Bronchial epithelial cell (primary cell): ENCODE data around the gene KRTAP9-9. TPM values are rescaled to one million over a fixed set of nuclear protein-coding genes. Genes with fewer than 3 reads are reported as not detected.

Source experiments
- DNase-seq: peaks from one replicate; pipeline ENCODE4 v3.0.0-alpha.2; 2010; ENCODE audit warnings: low read depth
- FAIRE-seq: peaks from 2 replicates; lab custom pipeline; 2011; peaks lifted over from hg19 to GRCh38; lab: Jason Lieb, UNC
- H3K27me3 ChIP-seq: 2 replicates; pipeline ENCODE4 v1.5.1; 2011; ENCODE audit warnings: low read length; ENCODE audit not compliant: control insufficient read depth, insufficient read depth
- H3K36me3 ChIP-seq: 2 replicates; pipeline ENCODE4 v1.5.1; 2011; ENCODE audit warnings: low read length; ENCODE audit not compliant: control insufficient read depth, insufficient read depth
- H3K4me3 ChIP-seq: 2 replicates; pipeline ENCODE4 v1.5.1; 2011; ENCODE audit warnings: mild to moderate bottlenecking, low read depth, low read length, control low read depth
- CTCF ChIP-seq: IDR thresholded peaks from 2 replicates; pipeline ENCODE4 v1.5.1; 2011; ENCODE audit warnings: mild to moderate bottlenecking, moderate library complexity, low read length, control low read depth, inconsistent platforms; ENCODE audit not compliant: insufficient read depth, severe bottlenecking
- total RNA-seq: library from RNA; depleted of rRNA; stranded (reverse); fragments of >200 nt; gene quantifications from 2 replicates; pipeline ENCODE4 v1.2.1, GENCODE V29; 2014

The KRTAP9-9 gene
- total RNA-seq, 1 donor from 2014 or later, result not detected

- TF ChIP-seq CTCF, result no peak
- H3K36me3 ChIP-seq, result no peaks in the 10 kb centered on the region
- peaks cover 1% of the 10 kb centered on the region for H3K27me3 ChIP-seq
- no peak overlapping the region for H3K4me3 ChIP-seq
- FAIRE-seq (no peak), DNase-seq (no peak)
Observed at GRCh38 chr17:41254861-41255260, 323 bp upstream of the KRTAP9-9 start.

GRCh38 chr17:41256291-41256685 lies 1.1 kb downstream of the KRTAP9-9 start:
- FAIRE-seq, result no peak
- TF ChIP-seq CTCF, result no peak
- DNase-seq, result no peak
- H3K36me3 ChIP-seq, result no peaks in the 10 kb centered on the region
- H3K4me3 ChIP-seq, result no peak overlapping the region
- H3K27me3 ChIP-seq, result peaks cover 1% of the 10 kb centered on the region

- DNase-seq (no peak), FAIRE-seq (no peak)
- H3K27me3 ChIP-seq, result peaks cover 1% of the 10 kb centered on the region
- no peaks in the 10 kb centered on the region for H3K36me3 ChIP-seq
- no peak for TF ChIP-seq CTCF
- H3K4me3 ChIP-seq, result no peak overlapping the region
Observed at GRCh38 chr17:41258406-41258805, 3.2 kb downstream of the KRTAP9-9 start.

GRCh38 chr17:41263212-41263611 lies 8.0 kb downstream of the KRTAP9-9 start:
- FAIRE-seq (no peak), DNase-seq (no peak)
- Histone ChIP-seq H3K27me3 (peaks cover 3% of the 10 kb centered on the region), H3K36me3 (no peaks in the 10 kb centered on the region), H3K4me3 (no peak overlapping the region)
- no peak for TF ChIP-seq CTCF

GRCh38 chr17:41264599-41264998 lies 9.4 kb downstream of the KRTAP9-9 start:
- FAIRE-seq, result peak; percentile 86
- no peak overlapping the region for H3K4me3 ChIP-seq
- TF ChIP-seq CTCF, result no peak

GRCh38 chr17:41265078-41265477 lies 9.9 kb downstream of the KRTAP9-9 start, which contains the start of gene KRTAP9-6:
KRTAP9-6 (plus strand) TSS chr17:41265378; CDS start chr17:41265378, 0 bp downstream.
- H3K36me3 ChIP-seq, result no peaks in the 10 kb centered on the region
- peaks cover 3% of the 10 kb centered on the region for H3K27me3 ChIP-seq
- TF ChIP-seq CTCF, result no peak
- no peak for DNase-seq
- no peak within 1 kb of the TSS for H3K4me3 ChIP-seq
- no peak for FAIRE-seq

More at GRCh38 chr17:41264599-41264998, 9.4 kb downstream of the KRTAP9-9 start:
- peaks cover 3% of the 10 kb centered on the region for H3K27me3 ChIP-seq
- DNase-seq, result no peak
- no peaks in the 10 kb centered on the region for H3K36me3 ChIP-seq
